Jurkat, Clone E6-1 (cell line): ENCODE data around the gene DNAH8. TPM values are rescaled to one million over a fixed set of nuclear protein-coding genes. Genes with fewer than 3 reads are reported as not detected.

Experiments used
- DNase-seq: peaks from one replicate; pipeline ENCODE4 v3.0.0-alpha.2; 2011; ENCODE audit warnings: low read depth, low spot score
- H3K4me3 ChIP-seq: 2 replicates; pipeline ENCODE4 v1.5.1; 2011; ENCODE audit warnings: mild to moderate bottlenecking, low read length, control low read depth, moderate library complexity
- polyA plus RNA-seq: library from polyadenylated mRNA; unstranded; fragments of >200 nt; gene quantifications from one replicate; pipeline ENCODE4 v1.2.1, GENCODE V29; 2012; ENCODE audit warnings: missing spikeins; ENCODE audit not compliant: insufficient read length, insufficient read depth

Gene DNAH8, protein sequence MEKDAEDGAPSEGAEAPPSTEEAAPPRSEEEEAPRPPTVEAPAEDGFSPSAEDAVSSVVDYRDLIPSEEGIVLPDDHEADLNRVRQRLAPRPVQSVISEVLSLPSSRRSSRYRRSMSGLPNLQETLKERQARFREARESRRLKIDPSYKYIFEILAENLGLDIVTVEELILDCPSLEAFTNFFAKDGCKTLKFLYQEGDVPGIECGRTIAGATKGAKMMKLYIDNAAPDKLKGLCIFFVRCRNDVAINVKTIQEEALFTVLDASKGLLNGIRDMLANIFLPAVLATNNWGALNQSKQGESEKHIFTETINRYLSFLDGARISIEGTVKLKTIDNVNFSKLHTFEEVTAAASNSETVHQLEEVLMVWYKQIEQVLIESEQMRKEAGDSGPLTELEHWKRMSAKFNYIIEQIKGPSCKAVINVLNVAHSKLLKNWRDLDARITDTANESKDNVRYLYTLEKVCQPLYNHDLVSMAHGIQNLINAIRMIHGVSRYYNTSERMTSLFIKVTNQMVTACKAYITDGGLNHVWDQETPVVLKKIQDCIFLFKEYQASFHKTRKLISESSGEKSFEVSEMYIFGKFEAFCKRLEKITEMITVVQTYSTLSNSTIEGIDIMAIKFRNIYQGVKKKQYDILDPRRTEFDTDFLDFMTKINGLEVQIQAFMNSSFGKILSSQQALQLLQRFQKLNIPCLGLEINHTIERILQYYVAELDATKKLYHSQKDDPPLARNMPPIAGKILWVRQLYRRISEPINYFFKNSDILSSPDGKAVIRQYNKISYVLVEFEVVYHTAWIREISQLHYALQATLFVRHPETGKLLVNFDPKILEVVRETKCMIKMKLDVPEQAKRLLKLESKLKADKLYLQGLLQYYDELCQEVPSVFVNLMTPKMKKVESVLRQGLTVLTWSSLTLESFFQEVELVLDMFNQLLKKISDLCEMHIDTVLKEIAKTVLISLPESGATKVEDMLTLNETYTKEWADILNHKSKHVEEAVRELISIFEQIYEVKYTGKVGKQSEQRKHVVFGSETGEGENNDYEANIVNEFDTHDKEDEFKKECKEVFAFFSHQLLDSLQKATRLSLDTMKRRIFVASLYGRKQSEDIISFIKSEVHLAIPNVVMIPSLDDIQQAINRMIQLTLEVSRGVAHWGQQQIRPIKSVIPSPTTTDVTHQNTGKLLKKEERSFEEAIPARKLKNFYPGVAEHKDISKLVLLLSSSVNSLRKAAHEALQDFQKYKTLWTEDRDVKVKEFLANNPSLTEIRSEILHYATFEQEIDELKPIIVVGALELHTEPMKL (N-terminal part only)
- polyA plus RNA-seq: not detected

DNA sequence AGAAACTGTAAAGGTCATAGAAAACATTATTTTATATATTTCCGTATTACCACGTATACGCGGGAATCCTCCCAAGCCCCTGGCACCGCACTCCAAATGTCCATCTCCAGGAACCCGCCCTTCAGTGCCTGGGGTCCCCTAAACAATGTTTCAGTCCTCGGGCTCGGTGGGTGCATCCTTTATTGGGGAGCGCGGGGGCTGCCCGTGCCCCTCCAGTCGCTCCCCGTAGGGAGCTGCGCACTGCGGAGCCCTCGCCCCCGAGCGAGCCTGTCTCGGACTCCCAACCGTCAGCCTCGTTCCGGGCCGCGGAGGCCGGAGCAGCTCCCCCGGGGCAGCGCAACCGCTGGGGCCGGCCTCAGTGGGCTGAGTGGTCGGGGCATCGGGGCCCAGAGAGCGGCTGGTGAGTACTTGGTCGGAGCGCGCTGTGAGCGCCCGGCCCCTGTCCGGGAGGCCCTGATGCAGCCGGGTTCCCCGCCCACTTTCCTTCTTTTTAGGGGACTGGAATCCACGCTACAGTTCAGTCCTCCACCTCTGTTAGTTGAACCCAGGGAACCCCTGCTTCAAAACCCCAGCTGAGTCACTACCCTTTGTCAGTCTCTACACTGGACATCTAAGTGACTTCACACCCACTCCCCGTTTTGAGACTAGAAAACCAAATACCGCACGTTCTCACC is at the start of gene DNAH8:
TSS of gene DNAH8 (plus strand) at position 296 of the 674 bp plus-strand sequence. CDS start 7,499 bp downstream, outside the sequence.
- H3K4me3 ChIP-seq: no peak within 1 kb of the TSS
- DNase-seq: no peak

GRCh38 chr6:38671885-38672467 is 43.1 kb upstream of the DNAH8 start:
- no peak overlapping the region for H3K4me3 ChIP-seq
- peak; percentile 36 for DNase-seq

GRCh38 chr6:38673397-38674165 is 41.5 kb upstream of the DNAH8 start:
- no peak for DNase-seq
- no peak overlapping the region for H3K4me3 ChIP-seq

DNA sequence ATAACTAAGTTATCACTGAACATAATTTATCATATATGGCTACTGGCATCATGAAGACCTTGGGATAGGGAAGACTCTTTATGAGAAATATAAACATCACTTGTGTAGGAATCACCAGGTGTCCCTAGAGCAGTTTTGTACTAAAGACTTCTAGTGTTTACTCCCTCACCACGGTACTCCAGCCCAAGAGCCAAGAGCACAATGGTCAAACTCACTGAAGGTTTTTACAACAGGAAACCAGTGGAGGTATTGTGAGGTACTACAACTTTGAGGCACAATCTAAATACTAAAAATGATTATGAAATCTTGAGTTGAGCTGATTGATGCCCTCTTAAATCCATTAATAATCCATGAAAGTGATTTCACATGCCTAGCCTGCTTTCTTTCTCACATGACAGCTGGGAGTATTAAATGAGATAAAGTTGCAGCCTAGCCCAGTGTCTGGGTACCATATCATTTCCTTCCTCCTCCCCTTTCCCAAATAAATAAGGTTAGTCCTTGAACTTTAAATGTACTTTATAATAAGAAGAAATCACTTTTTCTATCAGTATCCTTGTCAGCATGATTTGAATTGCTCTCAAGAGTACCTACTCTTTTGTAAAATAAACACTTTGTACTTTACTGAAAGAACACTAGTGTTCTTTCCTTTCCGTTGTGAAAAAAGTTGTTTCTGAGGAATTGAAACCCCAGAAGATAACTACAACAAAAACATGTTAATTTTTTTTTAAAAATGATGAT is 38.7 kb upstream of the DNAH8 start:
- no peak for DNase-seq
- no peak overlapping the region for H3K4me3 ChIP-seq

- H3K4me3 ChIP-seq: no peak overlapping the region
- no peak for DNase-seq
Observed at GRCh38 chr6:38676974-38677544, 38.1 kb upstream of the DNAH8 start.

DNA sequence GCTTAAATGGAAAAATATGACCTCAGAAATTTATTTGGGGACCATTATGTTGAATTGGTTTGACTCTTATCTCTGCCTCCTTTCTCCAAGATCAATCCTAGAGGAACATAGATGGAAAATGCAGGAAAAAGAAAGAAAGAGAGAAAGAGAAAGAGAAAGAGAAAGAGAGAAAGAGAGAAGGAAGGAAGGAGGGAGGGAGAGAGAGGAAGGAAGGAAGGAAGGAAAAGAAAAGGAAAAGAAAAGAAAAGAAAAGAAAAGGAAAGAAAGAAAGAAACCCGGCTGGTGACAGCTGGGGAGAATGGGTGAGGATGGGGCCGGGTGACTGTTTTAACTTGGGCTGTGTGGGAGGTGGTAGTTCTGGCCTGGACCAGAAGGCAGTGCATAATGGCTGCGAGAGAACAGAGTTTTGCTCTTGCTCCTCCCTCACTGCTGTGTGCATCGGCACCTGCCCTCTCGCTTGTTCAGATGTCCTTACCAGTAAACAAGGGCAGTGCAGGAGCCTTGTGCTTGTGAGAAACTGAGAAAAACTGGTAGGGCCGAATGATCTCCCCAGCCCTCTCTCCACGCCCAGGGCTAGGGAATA is 36.8 kb upstream of the DNAH8 start:
- H3K4me3 ChIP-seq: no peak overlapping the region
- DNase-seq: no peak

DNA sequence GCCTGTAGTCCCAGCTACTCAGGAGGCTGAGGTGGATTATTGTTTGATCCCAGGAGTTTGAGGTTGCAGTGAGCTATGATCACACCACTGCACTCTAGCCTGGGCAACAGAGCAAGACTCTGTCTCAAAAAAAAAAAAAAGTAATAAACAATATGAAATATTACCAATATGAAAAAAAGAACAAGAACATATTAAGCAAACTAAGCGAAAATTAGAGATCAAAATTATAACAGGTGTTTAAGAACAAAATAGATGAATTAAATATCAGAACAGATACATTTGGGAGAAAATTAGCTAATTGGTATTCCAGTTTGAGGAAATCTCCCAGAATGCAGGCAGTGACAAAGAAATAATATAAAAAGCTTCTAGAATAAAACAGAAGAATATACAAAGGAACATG is 35.4 kb upstream of the DNAH8 start:
- no peak for DNase-seq
- H3K4me3 ChIP-seq: no peak overlapping the region

DNA sequence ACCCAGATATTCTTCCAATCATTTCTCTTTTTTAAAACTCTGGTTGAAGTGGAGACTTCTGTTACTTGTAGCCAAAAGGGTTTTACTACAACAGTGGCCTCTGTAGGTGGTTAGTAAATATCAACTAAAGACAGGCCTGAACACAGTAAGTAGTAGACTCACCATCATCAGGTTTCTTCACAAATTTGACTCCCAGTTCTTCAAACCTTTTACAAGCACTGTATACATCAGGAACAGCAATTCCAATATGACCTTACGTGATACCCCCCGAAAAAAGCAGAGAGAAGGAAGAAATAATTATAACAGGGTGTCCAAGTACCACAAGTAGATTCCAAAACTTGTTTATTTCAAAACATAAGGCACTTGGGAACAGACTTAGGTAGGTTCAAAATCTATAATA is 33.3 kb upstream of the DNAH8 start:
- no peak for DNase-seq
- no peak overlapping the region for H3K4me3 ChIP-seq

- no peak for DNase-seq
- H3K4me3 ChIP-seq: no peak overlapping the region
Observed at GRCh38 chr6:38684237-38684636, 30.9 kb upstream of the DNAH8 start.

DNA sequence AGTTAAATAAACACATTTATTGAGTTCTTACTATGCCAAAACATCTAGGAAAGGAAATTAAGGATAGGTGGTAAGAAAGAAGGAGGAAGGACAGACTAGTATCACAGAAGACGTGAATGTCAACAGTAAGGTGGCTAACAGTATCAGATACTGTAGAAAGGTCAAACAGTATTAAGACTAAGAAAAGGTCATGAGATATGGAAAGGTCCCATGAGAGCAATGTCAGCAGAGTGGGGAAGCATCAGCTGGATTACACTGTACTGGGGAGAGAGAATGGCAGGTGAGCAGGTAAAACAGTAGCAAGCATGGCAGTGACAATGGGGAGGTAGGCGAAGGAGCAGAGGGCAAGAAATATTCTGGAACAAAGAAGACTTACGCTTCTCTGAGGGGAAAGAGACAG is 30.2 kb upstream of the DNAH8 start:
- H3K4me3 ChIP-seq: no peak overlapping the region
- no peak for DNase-seq

GRCh38 chr6:38686270-38687042 is 28.7 kb upstream of the DNAH8 start:
- H3K4me3 ChIP-seq: no peak overlapping the region
- DNase-seq: no peak

DNA sequence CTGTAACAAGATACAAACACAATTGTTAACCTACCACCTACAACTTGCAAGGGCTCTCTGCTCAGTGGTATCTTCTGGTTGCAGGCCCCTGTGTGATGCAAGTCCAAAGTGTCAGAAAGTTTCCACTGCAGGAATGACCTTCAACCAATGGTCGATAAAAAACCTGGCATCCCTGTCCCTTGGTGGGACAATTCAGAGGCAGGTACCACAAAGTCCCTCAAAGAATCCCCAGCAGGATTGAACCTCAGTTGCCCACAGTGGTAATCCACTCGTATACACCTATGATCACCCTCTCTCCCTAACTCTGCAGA is 28.1 kb upstream of the DNAH8 start:
- no peak for DNase-seq
- no peak overlapping the region for H3K4me3 ChIP-seq

- H3K4me3 ChIP-seq: no peak overlapping the region
- no peak for DNase-seq
Observed at GRCh38 chr6:38687549-38687948, 27.6 kb upstream of the DNAH8 start.

DNA sequence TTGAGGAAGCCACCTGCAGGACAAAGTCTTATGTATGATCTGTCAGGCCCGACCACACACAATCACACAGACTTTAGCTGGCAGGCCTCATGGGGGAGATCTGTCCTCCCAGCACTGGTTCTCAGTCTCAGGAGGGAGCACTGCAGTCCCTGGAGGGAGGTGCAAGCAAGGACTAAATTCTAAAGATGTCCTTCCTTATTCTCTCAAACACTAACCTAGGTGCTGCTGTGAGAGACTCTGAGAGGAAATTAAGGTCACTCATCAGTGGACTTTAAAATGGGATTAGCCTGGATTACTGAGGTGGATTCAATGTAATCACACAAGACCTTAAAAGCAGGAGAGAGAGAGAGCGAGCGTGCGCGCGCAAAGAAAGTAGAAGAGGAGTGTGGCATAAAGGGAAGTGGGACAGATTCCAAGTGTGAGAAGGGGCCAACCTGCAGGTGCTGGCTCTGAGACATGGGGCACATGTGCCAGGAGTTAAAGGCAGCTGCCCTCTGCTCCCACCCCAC is 26.5 kb upstream of the DNAH8 start:
- no peak overlapping the region for H3K4me3 ChIP-seq

DNA sequence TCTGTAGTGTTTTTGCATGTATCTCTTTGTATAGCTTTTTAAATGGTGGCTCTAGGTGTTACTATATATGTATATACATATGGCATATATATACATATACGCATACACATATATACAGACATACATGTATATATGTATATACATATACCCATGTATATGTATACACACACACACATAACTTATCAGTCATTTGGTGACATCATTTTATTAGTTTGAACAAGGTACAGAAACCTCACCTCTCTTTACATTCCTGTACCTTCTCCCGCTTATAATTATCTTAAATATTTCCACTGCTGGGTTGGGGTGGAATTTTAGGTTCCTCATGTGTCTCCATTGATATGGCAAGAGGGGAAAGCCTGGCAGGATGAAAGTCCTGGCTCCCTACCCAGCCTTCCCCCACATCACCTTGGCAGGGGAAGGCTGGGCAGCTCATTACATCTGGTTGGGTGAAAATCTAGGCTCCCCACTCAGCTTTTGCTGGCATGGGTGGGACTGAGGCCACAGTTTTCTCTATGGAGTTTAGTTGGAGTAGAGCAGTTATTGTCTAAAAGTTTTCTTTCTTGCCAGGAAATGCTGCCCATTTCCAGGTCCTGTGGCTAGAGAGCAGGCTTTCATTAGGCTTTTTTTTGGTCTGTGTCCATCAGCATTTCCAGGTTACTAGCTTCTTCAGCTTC is 19.7 kb upstream of the DNAH8 start:
- no peak overlapping the region for H3K4me3 ChIP-seq
- DNase-seq: no peak

More for the DNA sequence above, 26.5 kb upstream of the DNAH8 start:
- no peak for DNase-seq
